ENCODE measurements around the gene ADAMTSL1. TPM values are rescaled to one million over a fixed set of nuclear protein-coding genes. Genes with fewer than 3 reads are reported as not detected.

The ADAMTSL1 gene, protein sequence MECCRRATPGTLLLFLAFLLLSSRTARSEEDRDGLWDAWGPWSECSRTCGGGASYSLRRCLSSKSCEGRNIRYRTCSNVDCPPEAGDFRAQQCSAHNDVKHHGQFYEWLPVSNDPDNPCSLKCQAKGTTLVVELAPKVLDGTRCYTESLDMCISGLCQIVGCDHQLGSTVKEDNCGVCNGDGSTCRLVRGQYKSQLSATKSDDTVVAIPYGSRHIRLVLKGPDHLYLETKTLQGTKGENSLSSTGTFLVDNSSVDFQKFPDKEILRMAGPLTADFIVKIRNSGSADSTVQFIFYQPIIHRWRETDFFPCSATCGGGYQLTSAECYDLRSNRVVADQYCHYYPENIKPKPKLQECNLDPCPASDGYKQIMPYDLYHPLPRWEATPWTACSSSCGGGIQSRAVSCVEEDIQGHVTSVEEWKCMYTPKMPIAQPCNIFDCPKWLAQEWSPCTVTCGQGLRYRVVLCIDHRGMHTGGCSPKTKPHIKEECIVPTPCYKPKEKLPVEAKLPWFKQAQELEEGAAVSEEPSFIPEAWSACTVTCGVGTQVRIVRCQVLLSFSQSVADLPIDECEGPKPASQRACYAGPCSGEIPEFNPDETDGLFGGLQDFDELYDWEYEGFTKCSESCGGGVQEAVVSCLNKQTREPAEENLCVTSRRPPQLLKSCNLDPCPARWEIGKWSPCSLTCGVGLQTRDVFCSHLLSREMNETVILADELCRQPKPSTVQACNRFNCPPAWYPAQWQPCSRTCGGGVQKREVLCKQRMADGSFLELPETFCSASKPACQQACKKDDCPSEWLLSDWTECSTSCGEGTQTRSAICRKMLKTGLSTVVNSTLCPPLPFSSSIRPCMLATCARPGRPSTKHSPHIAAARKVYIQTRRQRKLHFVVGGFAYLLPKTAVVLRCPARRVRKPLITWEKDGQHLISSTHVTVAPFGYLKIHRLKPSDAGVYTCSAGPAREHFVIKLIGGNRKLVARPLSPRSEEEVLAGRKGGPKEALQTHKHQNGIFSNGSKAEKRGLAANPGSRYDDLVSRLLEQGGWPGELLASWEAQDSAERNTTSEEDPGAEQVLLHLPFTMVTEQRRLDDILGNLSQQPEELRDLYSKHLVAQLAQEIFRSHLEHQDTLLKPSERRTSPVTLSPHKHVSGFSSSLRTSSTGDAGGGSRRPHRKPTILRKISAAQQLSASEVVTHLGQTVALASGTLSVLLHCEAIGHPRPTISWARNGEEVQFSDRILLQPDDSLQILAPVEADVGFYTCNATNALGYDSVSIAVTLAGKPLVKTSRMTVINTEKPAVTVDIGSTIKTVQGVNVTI (N-terminal part only)
- total RNA-seq (2014; rRNA removed; shearing (Covaris generic)): 4.2 and 7.7 TPM in 2 replicates

DNA sequence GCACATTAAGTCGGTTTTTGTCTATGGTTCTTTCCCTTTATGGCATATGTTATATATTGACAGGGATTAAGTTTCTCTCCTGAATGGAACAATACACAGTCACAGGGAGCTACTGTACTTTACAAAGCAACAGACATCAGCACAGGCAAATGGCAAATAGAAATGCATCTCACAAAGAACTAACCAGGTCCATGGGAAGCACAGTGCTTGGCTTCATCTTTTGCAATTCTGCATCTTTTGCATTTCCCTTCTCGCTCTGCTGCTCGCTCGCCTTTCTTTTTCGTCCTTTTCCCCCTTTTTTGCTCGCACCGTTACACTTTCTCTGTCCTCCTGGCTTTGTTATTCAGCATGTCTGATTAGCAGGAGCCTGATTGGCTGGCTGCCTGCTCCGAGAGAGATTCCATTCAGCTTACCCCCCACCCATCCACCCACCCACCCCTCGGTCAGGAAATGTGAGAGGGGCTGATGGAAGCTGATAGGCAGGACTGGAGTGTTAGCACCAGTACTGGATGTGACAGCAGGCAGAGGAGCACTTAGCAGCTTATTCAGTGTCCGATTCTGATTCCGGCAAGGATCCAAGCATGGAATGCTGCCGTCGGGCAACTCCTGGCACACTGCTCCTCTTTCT is at the start of gene ADAMTSL1:
TSS of gene ADAMTSL1 (plus strand) at position 502 of the 628 bp plus-strand sequence. CDS start at position 582, 80 bp downstream.
- peak; percentile 57 for DNase-seq (ENCODE audit: low read depth)

DNA sequence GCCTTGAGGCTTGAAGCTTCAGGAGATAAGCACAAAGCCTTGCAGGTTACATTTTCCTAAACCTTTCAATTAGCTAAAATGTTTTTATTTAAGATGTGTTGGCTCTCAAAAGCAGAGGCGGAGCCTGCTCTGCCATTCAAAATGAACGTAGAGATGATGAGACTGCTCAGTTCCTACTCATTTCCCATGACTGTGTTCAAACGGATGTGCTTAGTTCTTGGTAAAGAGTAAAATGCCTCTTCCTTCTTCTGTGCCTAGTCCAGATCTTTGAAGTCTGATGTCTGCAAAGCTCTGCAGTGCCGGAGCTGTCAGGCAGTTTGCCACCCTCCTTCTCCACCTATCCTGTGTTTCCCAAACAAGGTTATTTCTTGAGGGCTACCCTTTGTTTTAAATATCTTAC is 46.3 kb upstream of the ADAMTSL1 start:
- DNase-seq (ENCODE audit: low read depth): no peak

DNA sequence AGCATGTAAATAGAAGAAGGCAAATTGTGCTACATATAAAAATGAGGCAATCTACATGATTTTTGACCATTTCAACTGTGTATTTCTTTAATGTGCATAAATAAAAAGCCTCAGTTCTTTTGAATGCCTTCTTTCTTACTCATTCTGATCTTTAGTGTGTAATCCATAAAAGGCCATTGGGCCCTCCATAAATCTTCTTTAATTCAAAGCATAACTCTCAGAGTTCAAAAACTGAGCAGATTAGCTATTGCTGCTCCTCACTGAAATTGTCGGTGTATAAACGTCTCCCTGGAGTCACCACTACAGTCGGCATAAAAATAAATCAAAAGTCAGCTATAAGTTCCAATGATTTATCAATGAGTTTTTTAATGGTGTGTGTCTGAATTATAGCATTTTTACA is 45.3 kb upstream of the ADAMTSL1 start:
- no peak for DNase-seq (ENCODE audit: low read depth)

DNA sequence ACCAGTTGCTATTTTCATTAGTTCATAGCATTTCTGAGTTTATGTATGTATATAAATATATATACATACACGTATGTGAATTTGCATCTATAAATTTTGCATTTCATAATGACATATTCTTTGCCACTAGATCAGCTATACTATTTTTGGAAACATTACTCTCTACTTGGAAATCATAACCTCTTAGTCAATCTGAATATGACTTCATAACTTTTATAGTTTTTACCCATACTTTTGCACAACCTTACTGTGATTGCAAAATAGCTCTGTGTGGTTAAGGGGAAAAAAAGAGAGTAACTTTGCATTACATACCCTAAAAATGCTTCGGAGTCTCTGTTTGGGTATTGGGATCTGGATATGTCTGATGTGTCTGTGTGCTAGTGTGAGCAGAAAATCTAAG is 44.9 kb upstream of the ADAMTSL1 start:
- DNase-seq (ENCODE audit: low read depth): no peak

DNA sequence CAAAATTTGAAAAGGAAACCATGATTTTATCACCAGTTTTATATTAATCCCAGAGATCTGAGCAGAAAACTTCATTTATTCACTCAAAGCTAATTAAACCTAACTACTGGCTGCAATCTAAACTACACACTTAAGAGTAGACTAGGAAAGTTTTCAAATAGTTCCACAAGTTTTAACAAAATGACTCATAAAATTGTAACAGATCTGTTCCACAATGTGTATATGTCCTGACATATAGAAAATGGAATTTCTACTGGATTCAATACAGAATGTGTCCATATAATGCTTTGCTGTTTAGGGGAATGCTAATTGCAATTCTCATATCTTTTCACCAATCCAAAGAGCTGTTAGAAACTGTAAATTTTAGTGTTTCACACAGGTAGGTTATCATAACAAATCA is 40.3 kb upstream of the ADAMTSL1 start:
- DNase-seq (ENCODE audit: low read depth): no peak

DNA sequence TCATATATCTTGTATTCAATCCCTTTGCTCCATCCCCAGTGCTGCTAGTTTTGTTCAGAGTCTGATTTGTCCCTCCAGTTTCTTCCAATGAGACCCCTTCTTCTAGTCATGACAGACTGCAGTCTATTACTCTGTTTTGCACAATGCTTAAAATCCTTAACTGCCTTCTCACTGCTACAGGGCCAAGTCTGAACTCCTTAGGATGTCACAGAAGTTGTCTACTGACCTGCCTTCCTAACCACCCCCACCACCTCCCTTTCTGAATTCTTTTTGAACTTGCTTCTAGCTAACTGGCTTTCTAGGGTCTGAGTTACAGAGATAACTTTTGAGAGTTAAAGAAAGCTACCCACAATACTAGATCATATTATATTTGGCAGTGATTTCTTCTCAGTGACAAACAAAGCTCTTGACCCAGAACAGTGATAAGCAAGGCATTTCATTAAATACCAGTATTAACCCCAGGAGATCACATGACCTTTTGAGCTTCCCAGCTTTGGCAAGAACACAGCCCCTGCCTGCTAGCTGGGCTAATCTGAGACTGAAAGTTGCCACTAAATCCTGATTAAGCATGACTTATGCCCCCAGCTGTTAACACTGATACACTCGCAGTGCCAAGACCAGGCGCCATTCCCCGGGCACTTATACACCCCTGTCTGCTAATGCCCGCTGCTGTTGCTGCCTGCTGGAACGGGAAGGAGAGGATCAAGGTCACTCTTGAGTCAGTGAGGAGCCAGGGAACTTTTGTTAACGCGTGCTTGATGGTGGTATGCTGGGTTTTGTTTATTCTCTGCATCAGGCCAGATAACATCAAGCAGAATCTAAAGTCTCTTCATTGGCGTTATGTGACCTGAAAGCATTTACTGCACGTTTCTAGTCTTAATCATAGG is 36.4 kb upstream of the ADAMTSL1 start:
- DNase-seq (ENCODE audit: low read depth): peak; percentile 84

DNA sequence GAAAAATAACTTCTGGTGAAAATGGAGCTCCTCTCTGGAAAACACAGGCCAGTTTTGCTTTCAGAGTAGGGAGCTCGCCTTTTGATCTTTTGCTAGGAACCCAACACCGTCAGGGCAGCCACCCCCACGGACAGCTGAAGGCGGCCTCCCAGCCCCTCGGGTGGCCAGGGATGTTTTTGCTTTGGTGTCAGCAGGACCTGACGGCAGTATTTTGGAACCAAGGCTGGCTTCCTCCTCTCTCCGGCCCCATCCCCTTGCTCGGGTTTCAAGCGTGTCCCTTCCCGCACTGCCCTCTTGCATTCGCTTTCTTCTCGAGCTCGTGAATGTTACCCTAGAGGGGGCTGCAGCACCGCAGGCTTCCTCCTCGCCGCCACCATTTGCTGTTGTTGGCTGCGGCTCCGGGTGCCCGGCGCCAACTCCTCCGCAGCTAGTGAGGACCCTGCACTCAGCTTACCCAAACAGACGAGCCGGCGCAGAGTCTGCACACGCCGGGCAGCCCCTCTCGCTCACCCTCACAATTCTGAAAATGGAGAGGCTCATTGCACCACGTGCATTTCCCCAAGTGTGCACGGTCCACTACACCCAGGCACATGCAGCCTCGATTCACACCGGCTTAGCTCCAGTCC is 35.5 kb upstream of the ADAMTSL1 start:
- DNase-seq (ENCODE audit: low read depth): peak; percentile 69

DNA sequence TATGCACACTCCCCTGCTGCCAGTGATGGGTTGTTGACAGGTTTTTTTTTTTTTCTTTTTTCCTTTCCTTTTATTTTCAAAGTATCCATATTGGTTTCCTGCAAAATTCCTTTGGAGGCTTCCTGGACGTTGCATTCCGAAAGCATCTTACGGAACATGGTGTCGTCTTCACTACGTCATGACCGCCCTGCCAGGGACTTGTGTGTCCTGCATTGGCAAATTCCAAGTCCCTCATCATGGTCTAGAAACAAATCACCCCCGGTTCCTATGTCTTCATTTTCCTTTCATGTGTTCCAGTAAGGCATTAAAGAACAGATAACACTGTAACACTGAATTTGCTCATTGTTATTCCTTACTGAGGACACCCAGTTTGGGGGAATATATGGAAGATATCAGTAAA is 35.0 kb upstream of the ADAMTSL1 start:
- DNase-seq (ENCODE audit: low read depth): no peak

DNA sequence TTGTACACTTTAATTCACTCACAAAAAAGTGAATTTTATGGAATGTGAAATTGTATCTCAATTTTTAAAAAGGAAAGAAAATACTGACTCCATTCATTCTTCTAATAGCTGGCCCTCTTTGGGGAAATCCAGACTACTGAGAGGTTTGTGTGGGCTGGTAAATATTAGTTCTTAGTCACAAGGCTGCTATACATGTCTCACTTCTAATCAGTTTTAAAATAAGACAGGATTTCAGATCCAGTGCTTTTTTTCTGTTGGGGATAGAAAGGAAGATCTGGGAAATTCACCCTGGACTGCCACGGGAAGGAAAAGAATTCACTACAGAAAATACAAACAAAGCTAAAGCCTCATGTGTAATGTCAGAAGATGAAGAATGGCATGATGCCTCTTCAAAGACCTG is 32.7 kb upstream of the ADAMTSL1 start:
- no peak for DNase-seq (ENCODE audit: low read depth)

DNA sequence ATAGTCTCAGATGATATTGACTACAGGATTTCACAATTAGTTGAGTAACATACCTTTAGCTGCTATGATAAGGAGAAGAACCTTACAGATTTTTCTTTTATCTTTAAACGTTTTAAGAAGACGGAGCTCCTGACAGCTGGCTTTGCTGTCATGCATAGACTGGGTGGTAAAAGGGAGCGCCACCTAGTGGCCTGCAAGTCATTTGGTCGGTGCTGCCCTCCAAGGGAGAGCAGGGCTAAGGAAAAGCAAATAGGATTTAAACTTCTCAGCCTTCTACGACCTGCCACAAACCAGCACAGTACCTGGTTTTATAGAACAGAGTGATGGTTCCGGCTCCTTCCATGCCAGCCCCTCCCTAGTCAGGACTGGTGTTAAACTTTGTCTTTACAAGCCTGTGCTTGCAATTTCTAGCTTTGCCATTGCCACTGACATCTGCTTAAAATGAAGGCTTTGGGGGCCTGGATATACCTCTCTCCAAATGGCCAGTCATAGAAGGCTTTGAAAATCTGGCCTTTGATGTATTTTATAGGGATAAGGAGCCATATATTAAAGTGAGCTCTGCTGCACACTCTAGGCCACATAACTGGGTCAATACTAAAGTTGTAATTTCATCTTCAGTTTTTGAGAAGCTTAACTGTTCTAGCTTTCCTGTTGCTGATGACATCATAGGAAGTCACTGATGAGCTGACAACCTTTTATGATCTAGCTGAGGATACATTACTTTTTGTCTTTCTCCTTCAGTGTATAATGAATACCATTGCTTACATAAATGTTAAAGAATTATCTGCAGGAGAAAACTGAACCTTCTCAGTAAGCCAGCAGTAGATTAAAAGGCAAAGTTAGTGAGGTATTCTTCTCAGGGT is 31.1 kb upstream of the ADAMTSL1 start:
- peak; percentile 75 for DNase-seq (ENCODE audit: low read depth)

DNA sequence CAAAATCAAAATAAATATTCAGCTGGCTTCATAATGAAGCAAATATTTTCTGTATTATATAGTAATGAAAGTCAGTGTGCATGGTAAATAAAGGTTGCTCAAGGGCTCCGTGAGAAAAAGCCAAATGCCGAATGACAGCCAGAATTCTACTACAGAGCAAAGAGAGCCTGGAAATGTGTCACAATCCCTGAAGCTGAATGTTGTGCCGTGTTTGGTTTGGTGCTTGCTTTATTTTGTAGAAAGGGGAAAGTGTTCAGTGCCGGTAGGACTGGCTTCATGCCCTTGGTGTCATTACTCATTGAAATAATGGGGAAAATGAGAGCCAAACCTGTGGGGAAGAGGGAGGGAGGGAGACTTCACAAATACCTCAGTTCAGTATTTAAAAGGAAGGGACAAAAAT is 26.8 kb upstream of the ADAMTSL1 start:
- peak; percentile 52 for DNase-seq (ENCODE audit: low read depth)

DNA sequence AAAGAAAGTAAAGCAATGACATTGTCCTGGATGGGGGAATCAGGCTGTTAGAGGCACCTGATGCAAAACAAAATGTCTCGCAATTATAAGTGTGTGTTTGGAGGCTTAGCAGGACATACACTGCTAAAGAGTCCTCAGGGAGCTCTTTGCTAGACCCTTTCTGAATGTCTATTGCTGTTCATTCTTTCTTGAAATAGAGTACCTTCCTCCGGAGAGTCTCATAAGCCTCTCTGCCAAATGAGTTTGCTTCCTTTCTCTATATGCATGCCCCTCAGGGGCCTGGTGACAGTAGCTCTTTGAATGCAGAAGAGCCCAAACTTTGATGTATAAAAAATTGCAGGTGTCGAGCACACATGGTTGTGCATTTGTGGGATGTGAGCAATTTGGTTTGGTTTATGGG is 26.4 kb upstream of the ADAMTSL1 start:
- DNase-seq (ENCODE audit: low read depth): no peak

DNA sequence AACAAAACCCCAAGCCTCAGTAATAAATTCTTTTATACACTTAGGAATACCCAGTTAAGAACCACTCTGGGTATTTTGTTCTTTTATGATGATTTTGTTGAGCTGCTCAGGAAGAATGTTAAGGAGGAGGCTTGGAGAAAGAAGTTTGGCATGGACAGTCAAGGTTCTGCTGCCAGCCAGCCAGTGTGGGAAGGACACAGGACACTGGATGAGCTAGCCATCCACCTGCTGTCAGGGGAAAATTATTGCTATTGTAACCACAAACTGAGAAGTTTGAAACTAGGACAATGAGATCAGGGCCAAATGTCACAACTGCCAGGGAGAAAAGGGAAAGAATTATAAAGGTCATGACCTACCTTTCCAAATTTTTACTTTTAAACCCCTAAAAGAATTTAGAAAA is 25.9 kb upstream of the ADAMTSL1 start:
- DNase-seq (ENCODE audit: low read depth): no peak

DNA sequence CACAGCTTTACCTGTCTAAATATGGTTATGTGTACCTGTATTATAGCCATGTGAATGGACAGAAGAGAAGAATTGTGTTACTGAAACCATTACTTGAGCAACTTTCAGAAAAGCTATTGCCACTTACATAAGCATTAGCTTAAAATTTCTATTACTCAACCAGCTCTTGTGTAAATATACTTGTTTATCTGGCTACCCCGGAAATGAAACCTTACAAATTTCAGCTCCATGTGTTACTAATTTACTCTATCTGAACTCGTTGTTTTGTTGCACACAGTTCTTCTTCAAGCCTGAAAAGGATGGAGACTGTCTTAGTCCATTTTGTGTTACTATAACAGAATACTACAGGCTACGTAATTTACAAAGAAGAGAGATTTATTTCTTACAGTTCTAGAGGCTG is 22.5 kb upstream of the ADAMTSL1 start:
- no peak for DNase-seq (ENCODE audit: low read depth)

DNA sequence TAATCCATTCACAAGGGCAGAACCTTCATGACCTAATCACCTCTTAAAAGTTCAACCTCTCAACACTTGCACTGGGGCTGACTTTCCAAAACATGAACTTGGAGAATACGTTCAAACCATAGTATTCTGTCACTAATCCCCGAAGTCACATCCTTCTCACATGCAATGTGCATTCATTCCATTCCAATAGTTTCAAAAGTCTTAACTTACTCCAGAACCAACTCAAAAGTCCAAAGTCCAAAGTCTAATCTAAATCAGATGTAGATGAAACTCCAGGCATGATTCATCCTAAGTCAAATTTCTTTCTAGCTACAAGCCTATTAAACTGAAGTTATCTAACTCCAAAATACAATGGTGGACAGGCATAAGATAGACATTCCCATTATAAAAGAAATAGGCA is 21.7 kb upstream of the ADAMTSL1 start:
- no peak for DNase-seq (ENCODE audit: low read depth)

DNA sequence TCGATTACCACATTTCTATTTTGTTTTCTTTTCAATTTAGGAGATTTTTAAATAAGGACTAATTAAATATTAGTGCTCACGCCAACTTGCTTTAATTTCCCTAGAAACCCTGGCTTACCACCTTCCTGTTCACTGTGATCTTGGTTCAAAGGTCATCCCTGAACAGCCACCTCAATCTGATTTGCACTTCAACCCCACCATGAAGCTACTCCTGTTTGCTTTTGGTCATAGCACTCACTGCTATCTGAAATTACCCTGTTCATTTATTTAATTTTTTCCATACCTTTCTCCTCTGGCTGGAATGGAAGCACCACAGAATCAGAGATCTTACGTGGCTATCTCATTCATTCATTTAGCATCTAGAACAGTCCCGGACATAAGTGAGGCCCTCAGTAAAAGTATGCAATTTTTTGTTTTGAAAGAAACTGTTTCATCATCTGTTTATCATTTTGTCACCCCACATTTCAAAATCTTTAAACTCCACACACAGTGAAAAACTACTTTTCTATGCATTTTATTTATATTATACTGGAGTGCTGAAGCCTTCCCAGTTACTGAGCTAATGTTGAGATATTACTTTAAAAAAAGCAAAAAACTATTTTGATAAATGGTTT is 17.2 kb upstream of the ADAMTSL1 start:
- DNase-seq (ENCODE audit: low read depth): no peak

DNA sequence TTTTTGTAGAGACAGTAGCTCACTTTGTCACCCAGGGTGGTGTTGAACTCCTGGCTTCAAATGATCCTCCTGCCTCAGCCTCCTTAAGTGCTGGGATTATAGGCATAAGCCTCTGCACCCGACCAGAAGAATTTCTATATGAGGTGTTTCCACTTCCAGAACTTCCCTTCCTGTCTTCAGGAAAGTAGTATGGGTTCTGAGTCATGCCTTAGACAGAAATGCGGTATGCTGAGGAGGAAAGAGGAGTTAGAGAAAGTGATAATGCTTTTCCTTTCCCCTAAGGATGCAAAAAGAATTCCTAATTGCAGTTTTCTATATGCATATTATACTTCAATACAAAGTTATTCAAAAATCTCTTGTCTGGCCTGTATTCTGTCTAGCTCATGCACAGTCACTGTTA is 16.4 kb upstream of the ADAMTSL1 start:
- peak; percentile 47 for DNase-seq (ENCODE audit: low read depth)

DNA sequence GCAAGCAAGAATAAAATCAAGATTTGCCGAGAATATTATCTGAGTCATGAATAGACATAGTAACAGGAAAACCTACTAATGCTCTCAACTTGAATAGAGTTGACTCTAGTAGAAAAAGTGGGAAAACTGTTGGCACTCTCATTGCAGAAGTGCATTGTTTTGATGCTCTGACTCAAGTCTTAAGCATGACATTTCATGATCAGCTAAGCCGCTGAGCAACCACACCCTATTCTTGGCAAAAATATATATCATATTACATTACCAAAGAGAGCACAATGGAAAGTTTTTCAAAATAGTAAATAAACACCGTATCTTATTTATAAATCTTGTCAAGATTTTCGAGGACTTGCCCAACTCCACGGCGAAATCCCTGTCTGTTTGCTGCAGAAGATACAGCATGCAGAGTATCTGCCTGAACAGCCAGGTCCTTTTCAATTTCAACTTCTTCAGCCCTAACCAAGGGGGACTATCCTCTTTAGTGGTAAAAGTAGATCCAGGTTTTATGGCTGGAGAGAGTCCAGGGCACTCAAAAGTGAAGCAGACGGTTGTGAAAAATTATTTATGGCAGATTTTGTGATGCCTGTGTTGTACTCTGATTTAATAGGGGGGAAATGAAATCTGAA is 13.9 kb upstream of the ADAMTSL1 start:
- peak; percentile 94 for DNase-seq (ENCODE audit: low read depth)
